Measurements from ENCODE around the gene GNL1. TPM values are rescaled to one million over a fixed set of nuclear protein-coding genes. Genes with fewer than 3 reads are reported as not detected.
A peak's percentile ranks its signal among the peaks of the same experiment; 100 is the strongest.

The GNL1 gene
- total and polyA plus RNA-seq, 2 experiments from 2014 or later: 31.4 to 42.5 TPM

- Mint-ChIP-seq H3K36me3 (ENCODE audit: low read depth) (peaks cover 59% of the 10 kb centered on the region), H3K27me3 (ENCODE audit: insufficient read depth, low read depth, poor library complexity) (peaks cover 17% of the 10 kb centered on the region), H3K4me1 (peaks cover 12% of the 10 kb centered on the region), H3K27ac (peak overlapping the region; percentile 98), H3K4me3 (peak overlapping the region; percentile 98), H3K9me3 (peaks cover 3% of the 10 kb centered on the region; the same call in 1 of the 3 replicates)
- peak overlapping the region; percentile 80 for H3K4me2 ChIP-seq
- H3K27ac ChIP-seq (ENCODE audit: low read depth): peak overlapping the region; percentile 94
- no peak for TF ChIP-seq ZNF114 (CRISPR knock-in tag; IDR thresholded peaks at IDR 0.05)
- TF ChIP-seq CTCF (conservative IDR thresholded peaks at IDR 0.05; ENCODE audit: low read depth in 2 of 2): no peak
- TF ChIP-seq, protein P1, sequence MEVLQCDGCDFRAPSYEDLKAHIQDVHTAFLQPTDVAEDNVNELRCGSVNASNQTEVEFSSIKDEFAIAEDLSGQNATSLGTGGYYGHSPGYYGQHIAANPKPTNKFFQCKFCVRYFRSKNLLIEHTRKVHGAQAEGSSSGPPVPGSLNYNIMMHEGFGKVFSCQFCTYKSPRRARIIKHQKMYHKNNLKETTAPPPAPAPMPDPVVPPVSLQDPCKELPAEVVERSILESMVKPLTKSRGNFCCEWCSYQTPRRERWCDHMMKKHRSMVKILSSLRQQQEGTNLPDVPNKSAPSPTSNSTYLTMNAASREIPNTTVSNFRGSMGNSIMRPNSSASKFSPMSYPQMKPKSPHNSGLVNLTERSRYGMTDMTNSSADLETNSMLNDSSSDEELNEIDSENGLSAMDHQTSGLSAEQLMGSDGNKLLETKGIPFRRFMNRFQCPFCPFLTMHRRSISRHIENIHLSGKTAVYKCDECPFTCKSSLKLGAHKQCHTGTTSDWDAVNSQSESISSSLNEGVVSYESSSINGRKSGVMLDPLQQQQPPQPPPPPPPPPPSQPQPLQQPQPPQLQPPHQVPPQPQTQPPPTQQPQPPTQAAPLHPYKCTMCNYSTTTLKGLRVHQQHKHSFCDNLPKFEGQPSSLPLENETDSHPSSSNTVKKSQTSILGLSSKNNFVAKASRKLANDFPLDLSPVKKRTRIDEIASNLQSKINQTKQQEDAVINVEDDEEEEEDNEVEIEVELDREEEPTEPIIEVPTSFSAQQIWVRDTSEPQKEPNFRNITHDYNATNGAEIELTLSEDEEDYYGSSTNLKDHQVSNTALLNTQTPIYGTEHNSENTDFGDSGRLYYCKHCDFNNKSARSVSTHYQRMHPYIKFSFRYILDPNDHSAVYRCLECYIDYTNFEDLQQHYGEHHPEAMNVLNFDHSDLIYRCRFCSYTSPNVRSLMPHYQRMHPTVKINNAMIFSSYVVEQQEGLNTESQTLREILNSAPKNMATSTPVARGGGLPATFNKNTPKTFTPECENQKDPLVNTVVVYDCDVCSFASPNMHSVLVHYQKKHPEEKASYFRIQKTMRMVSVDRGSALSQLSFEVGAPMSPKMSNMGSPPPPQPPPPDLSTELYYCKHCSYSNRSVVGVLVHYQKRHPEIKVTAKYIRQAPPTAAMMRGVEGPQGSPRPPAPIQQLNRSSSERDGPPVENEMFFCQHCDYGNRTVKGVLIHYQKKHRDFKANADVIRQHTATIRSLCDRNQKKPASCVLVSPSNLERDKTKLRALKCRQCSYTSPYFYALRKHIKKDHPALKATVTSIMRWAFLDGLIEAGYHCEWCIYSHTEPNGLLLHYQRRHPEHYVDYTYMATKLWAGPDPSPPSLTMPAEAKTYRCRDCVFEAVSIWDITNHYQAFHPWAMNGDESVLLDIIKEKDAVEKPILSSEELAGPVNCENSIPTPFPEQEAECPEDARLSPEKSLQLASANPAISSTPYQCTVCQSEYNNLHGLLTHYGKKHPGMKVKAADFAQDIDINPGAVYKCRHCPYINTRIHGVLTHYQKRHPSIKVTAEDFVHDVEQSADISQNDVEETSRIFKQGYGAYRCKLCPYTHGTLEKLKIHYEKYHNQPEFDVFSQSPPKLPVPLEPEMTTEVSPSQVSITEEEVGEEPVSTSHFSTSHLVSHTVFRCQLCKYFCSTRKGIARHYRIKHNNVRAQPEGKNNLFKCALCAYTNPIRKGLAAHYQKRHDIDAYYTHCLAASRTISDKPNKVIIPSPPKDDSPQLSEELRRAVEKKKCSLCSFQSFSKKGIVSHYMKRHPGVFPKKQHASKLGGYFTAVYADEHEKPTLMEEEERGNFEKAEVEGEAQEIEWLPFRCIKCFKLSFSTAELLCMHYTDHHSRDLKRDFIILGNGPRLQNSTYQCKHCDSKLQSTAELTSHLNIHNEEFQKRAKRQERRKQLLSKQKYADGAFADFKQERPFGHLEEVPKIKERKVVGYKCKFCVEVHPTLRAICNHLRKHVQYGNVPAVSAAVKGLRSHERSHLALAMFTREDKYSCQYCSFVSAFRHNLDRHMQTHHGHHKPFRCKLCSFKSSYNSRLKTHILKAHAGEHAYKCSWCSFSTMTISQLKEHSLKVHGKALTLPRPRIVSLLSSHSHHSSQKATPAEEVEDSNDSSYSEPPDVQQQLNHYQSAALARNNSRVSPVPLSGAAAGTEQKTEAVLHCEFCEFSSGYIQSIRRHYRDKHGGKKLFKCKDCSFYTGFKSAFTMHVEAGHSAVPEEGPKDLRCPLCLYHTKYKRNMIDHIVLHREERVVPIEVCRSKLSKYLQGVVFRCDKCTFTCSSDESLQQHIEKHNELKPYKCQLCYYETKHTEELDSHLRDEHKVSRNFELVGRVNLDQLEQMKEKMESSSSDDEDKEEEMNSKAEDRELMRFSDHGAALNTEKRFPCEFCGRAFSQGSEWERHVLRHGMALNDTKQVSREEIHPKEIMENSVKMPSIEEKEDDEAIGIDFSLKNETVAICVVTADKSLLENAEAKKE (CRISPR knock-in tag; IDR thresholded peaks at IDR 0.05): no peak
- no peak for TF ChIP-seq EZH2 (IDR thresholded peaks at IDR 0.05; ENCODE audit: low read depth, unreplicated experiment)
- no peak for TF ChIP-seq NANOG (IDR thresholded peaks at IDR 0.05; ENCODE audit: borderline replicate concordance)
- TF ChIP-seq ZNF331 (CRISPR knock-in tag; IDR thresholded peaks at IDR 0.05; ENCODE audit: low read depth): no peak
- no peak for TF ChIP-seq REST (IDR thresholded peaks at IDR 0.05; ENCODE audit: unreplicated experiment)
- TF ChIP-seq STAT1 (IDR thresholded peaks at IDR 0.05; ENCODE audit: unreplicated experiment): no peak
- DNase-seq (ENCODE audit: low spot score) (no peak), ATAC-seq (no peak)
- no peaks in the 10 kb centered on the region; the same call in 1 of the 2 replicates for H3K36me3 ChIP-seq (ENCODE audit: insufficient read depth)
- H3K4me3 ChIP-seq: peak overlapping the region; percentile 65
- peak overlapping the region; percentile 98 for H2AFZ ChIP-seq
- peaks cover 44% of the 10 kb centered on the region for H3K79me2 ChIP-seq (replicated peaks; ENCODE audit: insufficient read depth)
- peaks cover 15% of the 10 kb centered on the region for H4K20me1 ChIP-seq (replicated peaks; ENCODE audit: insufficient read depth)
- no peaks in the 10 kb centered on the region for H3K9me2 ChIP-seq (ENCODE audit: insufficient read depth)
- no peaks in the 10 kb centered on the region for H3K27me3 ChIP-seq (ENCODE audit: insufficient read depth)
- H3F3A ChIP-seq (replicated peaks; ENCODE audit: low read depth): peaks cover 20% of the 10 kb centered on the region; the same call in 1 of the 2 replicates
- H3K4me1 ChIP-seq (ENCODE audit: insufficient read depth): peaks cover 9% of the 10 kb centered on the region; the same call in 1 of the 2 replicates
Measured at GRCh38 chr6:30555816-30556065, 548 bp downstream of the GNL1 start.
